ENCODE data around the gene DCDC2C.

The DCDC2C gene

DNA sequence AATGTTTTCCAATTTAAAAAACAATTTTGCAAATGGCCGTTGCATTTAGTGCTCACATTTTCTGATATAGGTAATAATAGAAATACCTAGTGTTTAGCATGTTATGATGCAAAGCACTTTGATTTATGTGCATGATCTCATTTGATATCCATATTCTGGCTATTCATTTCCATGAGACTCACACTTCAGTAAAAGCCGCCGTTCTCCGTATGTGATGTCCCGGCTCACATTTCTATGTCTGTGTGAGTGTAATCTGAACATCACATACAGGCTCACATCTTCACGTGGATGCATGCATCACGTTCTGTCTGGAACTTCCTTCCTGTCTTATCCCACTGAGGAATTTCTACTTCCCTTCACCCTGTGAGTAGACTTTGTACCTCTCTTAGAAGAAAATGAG, 45.8 kb downstream of the DCDC2C start:
- TF ChIP-seq POLR2AphosphoS5 (IDR thresholded peaks at IDR 0.05; ENCODE audit: low read depth, low read length) (no peak), SIN3A (IDR thresholded peaks at IDR 0.05; ENCODE audit: borderline replicate concordance, insufficient read depth, low read length) (no peak), FOXP2 (optimal IDR thresholded peaks at IDR 0.05; ENCODE audit: borderline replicate concordance, extremely low read depth, extremely low read length, insufficient read depth) (no peak), TAF1 (IDR thresholded peaks at IDR 0.05; ENCODE audit: borderline replicate concordance, insufficient read depth, low read length) (no peak)
- TF ChIP-seq, protein P1, sequence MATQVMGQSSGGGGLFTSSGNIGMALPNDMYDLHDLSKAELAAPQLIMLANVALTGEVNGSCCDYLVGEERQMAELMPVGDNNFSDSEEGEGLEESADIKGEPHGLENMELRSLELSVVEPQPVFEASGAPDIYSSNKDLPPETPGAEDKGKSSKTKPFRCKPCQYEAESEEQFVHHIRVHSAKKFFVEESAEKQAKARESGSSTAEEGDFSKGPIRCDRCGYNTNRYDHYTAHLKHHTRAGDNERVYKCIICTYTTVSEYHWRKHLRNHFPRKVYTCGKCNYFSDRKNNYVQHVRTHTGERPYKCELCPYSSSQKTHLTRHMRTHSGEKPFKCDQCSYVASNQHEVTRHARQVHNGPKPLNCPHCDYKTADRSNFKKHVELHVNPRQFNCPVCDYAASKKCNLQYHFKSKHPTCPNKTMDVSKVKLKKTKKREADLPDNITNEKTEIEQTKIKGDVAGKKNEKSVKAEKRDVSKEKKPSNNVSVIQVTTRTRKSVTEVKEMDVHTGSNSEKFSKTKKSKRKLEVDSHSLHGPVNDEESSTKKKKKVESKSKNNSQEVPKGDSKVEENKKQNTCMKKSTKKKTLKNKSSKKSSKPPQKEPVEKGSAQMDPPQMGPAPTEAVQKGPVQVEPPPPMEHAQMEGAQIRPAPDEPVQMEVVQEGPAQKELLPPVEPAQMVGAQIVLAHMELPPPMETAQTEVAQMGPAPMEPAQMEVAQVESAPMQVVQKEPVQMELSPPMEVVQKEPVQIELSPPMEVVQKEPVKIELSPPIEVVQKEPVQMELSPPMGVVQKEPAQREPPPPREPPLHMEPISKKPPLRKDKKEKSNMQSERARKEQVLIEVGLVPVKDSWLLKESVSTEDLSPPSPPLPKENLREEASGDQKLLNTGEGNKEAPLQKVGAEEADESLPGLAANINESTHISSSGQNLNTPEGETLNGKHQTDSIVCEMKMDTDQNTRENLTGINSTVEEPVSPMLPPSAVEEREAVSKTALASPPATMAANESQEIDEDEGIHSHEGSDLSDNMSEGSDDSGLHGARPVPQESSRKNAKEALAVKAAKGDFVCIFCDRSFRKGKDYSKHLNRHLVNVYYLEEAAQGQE (IDR thresholded peaks at IDR 0.05; ENCODE audit: insufficient read depth in 1 of 2, low read depth in 2 of 2, low read length in 2 of 2), result no peak

DNA sequence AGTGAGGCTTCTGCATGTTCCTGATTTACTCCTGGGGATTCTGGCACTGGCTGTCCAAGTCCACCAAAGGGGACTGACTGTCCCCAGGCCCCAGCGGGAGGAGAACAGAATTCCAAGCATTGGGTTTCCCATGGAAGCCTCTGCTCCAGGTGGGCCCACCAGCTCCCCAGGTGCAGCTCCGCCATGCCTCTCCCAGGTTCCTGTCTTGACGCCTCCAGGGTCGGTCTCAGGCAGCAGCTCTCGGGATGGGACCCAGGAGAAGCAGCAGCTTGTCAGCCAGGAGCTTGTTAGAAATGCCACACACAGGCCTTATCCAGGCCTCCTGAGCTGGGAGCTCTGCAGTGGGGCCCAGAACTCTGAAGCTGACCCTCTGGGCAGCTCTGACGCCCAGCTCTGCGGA, 47.9 kb downstream of the DCDC2C start:
- no peak for TF ChIP-seq FOXP2 (optimal IDR thresholded peaks at IDR 0.05; ENCODE audit: borderline replicate concordance, extremely low read depth, extremely low read length, insufficient read depth)
- TF ChIP-seq POLR2AphosphoS5 (IDR thresholded peaks at IDR 0.05; ENCODE audit: low read depth, low read length), result no peak
- TF ChIP-seq SIN3A (IDR thresholded peaks at IDR 0.05; ENCODE audit: borderline replicate concordance, insufficient read depth, low read length), result no peak
- TF ChIP-seq, protein P1 (IDR thresholded peaks at IDR 0.05; ENCODE audit: insufficient read depth in 1 of 2, low read depth in 2 of 2, low read length in 2 of 2), result no peak
- TF ChIP-seq TAF1 (IDR thresholded peaks at IDR 0.05; ENCODE audit: borderline replicate concordance, insufficient read depth, low read length), result no peak

DNA sequence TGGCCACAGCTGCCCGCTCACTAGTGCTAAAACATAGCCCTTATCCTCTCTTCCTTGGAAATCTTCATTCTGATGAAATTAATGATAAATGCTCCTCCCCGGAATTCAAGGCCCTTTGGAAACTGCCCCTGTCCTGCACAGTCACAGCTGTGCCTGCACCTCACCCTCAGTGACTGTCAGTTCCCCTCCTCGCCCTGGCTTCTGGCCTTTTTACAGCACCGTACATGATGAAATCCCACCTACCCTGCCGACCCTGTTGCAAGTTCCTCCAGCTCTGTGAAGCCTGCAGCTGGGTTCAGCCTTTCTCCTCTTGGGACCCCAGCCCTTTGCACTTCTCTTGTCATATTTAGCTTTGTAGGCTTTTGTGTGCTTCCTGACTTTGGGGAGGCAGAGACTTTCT, 48.4 kb downstream of the DCDC2C start:
- TF ChIP-seq POLR2AphosphoS5 (IDR thresholded peaks at IDR 0.05; ENCODE audit: low read depth, low read length) (no peak), SIN3A (IDR thresholded peaks at IDR 0.05; ENCODE audit: borderline replicate concordance, insufficient read depth, low read length) (no peak), FOXP2 (optimal IDR thresholded peaks at IDR 0.05; ENCODE audit: borderline replicate concordance, extremely low read depth, extremely low read length, insufficient read depth) (no peak), TAF1 (IDR thresholded peaks at IDR 0.05; ENCODE audit: borderline replicate concordance, insufficient read depth, low read length) (no peak)
- TF ChIP-seq, protein P1 (IDR thresholded peaks at IDR 0.05; ENCODE audit: insufficient read depth in 1 of 2, low read depth in 2 of 2, low read length in 2 of 2), result no peak

DNA sequence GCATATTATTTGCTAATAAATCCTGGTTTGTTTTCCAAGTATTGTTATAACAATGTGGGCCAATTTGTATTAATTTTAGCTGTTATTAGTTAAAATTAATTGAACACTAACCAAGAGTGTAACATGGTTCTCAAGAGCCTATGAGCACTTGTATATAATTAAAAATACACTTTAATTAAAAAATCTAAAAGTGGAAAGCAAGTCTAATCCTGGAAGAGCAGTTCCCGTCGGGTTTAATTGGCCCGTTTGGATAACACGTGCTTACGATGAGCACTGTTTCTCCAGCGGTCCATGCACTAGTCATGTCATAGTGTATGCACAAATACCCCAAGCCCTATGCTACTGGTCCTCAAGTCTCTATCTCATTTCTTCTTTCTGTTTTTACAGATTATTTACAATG, 49.0 kb downstream of the DCDC2C start:
- no peak for TF ChIP-seq POLR2AphosphoS5 (IDR thresholded peaks at IDR 0.05; ENCODE audit: low read depth, low read length)
- TF ChIP-seq, protein P1 (IDR thresholded peaks at IDR 0.05; ENCODE audit: insufficient read depth in 1 of 2, low read depth in 2 of 2, low read length in 2 of 2), result no peak

DNA sequence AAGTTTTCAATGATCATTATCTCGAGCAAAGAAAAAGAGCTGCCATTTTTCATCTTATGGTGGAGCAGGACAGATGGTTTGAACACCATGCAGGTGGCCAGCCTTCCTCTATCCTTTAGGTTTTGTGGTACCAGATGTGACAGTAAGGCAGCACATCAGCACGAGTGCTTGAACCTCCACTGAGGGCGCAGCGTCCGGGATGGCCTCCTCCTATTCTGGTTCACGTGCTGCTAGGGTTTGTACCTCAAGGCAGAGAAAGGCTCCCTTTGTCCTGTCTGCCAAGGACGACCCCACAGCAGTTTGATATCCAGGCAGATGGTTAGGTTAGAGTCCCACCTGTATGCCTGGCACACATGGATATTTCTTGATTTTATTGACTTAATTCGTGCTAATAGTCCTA, 50.2 kb downstream of the DCDC2C start:
- TF ChIP-seq, protein P1 (IDR thresholded peaks at IDR 0.05; ENCODE audit: insufficient read depth in 1 of 2, low read depth in 2 of 2, low read length in 2 of 2), result no peak
- TF ChIP-seq SIN3A (IDR thresholded peaks at IDR 0.05; ENCODE audit: borderline replicate concordance, insufficient read depth, low read length), result no peak
- no peak for TF ChIP-seq POLR2AphosphoS5 (IDR thresholded peaks at IDR 0.05; ENCODE audit: low read depth, low read length)
- no peak for TF ChIP-seq FOXP2 (optimal IDR thresholded peaks at IDR 0.05; ENCODE audit: borderline replicate concordance, extremely low read depth, extremely low read length, insufficient read depth)
- TF ChIP-seq TAF1 (IDR thresholded peaks at IDR 0.05; ENCODE audit: borderline replicate concordance, insufficient read depth, low read length), result no peak

Data from PFSK-1 (cell line).